Pancreas (tissue), 10 donors: ENCODE measurements around the gene ZMYM4. TPM values are rescaled to one million over a fixed set of nuclear protein-coding genes. Genes with fewer than 3 reads are reported as not detected.

Source experiments
- ATAC-seq, 4 donors: fragments of 200-7000 bp; cut with Tn5 transposase; one replicate each; pipeline versions ENCODE4 v1.8.0 to v1.9.1; 2020; ENCODE audit warnings: mild to moderate bottlenecking in 4 of 4, moderate library complexity in 4 of 4
- DNase-seq, 6 donors: peaks; one replicate each; pipeline ENCODE4 v3.0.0-alpha.2; 2020
- FAIRE-seq: peaks from 2 replicates; lab custom pipeline; 2012; peaks lifted over from hg19 to GRCh38; lab: Jason Lieb, UNC
- H3K27ac ChIP-seq, 4 donors: fragments of 200-600 bp; sonication (generic); 1 replicate in 3 of 4; 2 replicates in 1 of 4; pipeline versions ENCODE4 v1.5.0 to v1.8.0; 2020
- H3K27me3 ChIP-seq, 4 donors: fragments of 200-600 bp; one replicate each; pipeline ENCODE4 v1.8.0; 2021
- H3K36me3 ChIP-seq, 3 donors: fragments of 200-600 bp; sonication (generic) in 1 of 3; one replicate each; pipeline versions ENCODE4 v1.5.0 to v1.8.0; 2020 to 2021
- H3K4me1 ChIP-seq, 3 donors: fragments of 200-600 bp; one replicate each; pipeline ENCODE4 v1.8.0; 2021
- H3K4me3 ChIP-seq, 4 donors: fragments of 200-600 bp; sonication (generic) in 2 of 4; one replicate each; pipeline versions ENCODE4 v1.5.0 to v1.8.0; 2020 to 2021
- H3K9me3 ChIP-seq, 4 donors: fragments of 200-600 bp; one replicate each; pipeline ENCODE4 v1.8.0; 2021
- CTCF ChIP-seq, 4 donors: fragments of 200-600 bp; sonication (generic) in 3 of 4; IDR thresholded peaks; one replicate each; pipeline versions ENCODE4 v1.5.0 to v1.8.0; 2021; ENCODE audit warnings: antibody characterized with exemption in 4 of 4
- WGBS, 2 donors: extraction: QIAGEN DNeasy Blood & Tissue Kit; methylation state at CpG; one replicate each; pipeline ENCODE4 v1.1.7; 2013; 5-methylcytosine and 5-hydroxymethylcytosine counted together
- intact Hi-C, 3 donors: fragments of 100-400 bp; cut with DNase I; formaldehyde crosslinking; loops; one replicate each; pipeline versions ENCODE4 v1.11.1 to v1.14.2; 2022
- polyA plus RNA-seq, 2 donors: library from polyadenylated mRNA; stranded (reverse); fragments of 200-250 nt; gene quantifications; one replicate each; pipeline ENCODE4 v1.2.3, GENCODE V29; 2013
- total RNA-seq, 6 donors: library from RNA; stranded (reverse); fragmentation: NEBNext Ultra II Directional in 4 of 6; extraction: Animal tissue kit (Norgen Biotek cat#: 25700) in 4 of 6; gene quantifications; one replicate each; pipeline versions ENCODE4 v1.2.1 to v1.2.4, GENCODE V29; 2021 to 2023
- donor health status: healthy with polysubstance abuse.
- donor health status: DM: no; HTN: no; CAD: no; lungs with moderate emphysema.
- donor health status: DM: no; HTN: no; CAD: no.
- donor health status: control.
- donor health status: control.
- donor health status: Bipolar disorder and iron deficiency.
- donor health status: DM: yes; HTN: yes; CAD: no.
- donor health status: DM: no; HTN: no; CAD: no.
- donor health status: DM: no; HTN: no; CAD: no.
- donor health status: DM: yes; HTN: yes; CAD: no.

The ZMYM4 gene
- 10 to 100 TPM; 17.2 to 31.1 (median 21.5) TPM for total RNA-seq
- 10 to 100 TPM; 10.5 to 12.7 TPM for polyA plus RNA-seq

- peak; percentile 9 for FAIRE-seq
Measured at GRCh38 chr1:35268282-35269200, at the start of gene ZMYM4. Gene ZMYM4 (plus strand): TSS chr1:35268709. CDS start chr1:35269047, 338 bp downstream.

GRCh38 chr1:35220976-35221375 lies 47.5 kb upstream of the ZMYM4 start:
- H3K4me3 ChIP-seq, result no peak overlapping the region
- peak in 1 of 4 donors; percentile 27 for TF ChIP-seq CTCF (IDR thresholded peaks at IDR 0.05)
- no peak for FAIRE-seq
- WGBS, 2 donors, result 48 to 52% methylated on average over 2 of the region's 2 CpGs
- no peaks in the 10 kb centered on the region for H3K4me1 ChIP-seq
- ATAC-seq, result no peak
- H3K36me3 ChIP-seq, result no peaks in the 10 kb centered on the region
- H3K27ac ChIP-seq, result no peak overlapping the region
- intact Hi-C loops, result no loop called here
- no peaks in the 10 kb centered on the region for H3K27me3 ChIP-seq
- H3K9me3 ChIP-seq, result no peaks in the 10 kb centered on the region
- no peak for DNase-seq

More at GRCh38 chr1:35268282-35269200, at the start of gene ZMYM4:
- Histone ChIP-seq H3K4me3 (peak within 1 kb of the TSS; percentile 76 to 93 (median 90)), H3K27me3 (no peaks in the 10 kb centered on the region), H3K9me3 (no peaks in the 10 kb centered on the region), H3K36me3 (no peaks in the 10 kb centered on the region), H3K27ac (peak within 1 kb of the TSS; percentile 67 to 86 (median 80)), H3K4me1 (peaks cover 0 to 13% (median 8%) of the 10 kb centered on the region in 3 donors)
- TF ChIP-seq CTCF (IDR thresholded peaks at IDR 0.05), result no peak
- 2 to 3% methylated on average over 46 to 65 of the region's 65 CpGs for WGBS, 2 donors
- DNase-seq (peak; percentile 88 to 98 (median 94)), ATAC-seq (peak; percentile 90 to 98 (median 96))
- intact Hi-C loops, result no loop called here

- peak in 3 of 4 donors; percentile 9 to 56 (median 55) for ATAC-seq
- 68 to 69% methylated on average over 6 of the region's 6 CpGs for WGBS, 2 donors
- Histone ChIP-seq H3K27me3 (no peaks in the 10 kb centered on the region), H3K36me3 (no peaks in the 10 kb centered on the region), H3K4me1 (no peaks in the 10 kb centered on the region), H3K4me3 (no peak overlapping the region), H3K27ac (no peak overlapping the region), H3K9me3 (no peaks in the 10 kb centered on the region)
- DNase-seq, result no peak
- intact Hi-C loops, result no loop called here
- no peak for TF ChIP-seq CTCF (IDR thresholded peaks at IDR 0.05)
- no peak for FAIRE-seq
Measured at GRCh38 chr1:35222322-35223083, 46.0 kb upstream of the ZMYM4 start.

- WGBS, 2 donors, result 77 to 88% methylated on average over 4 of the region's 4 CpGs
- DNase-seq, result no peak
- no peak for TF ChIP-seq CTCF (IDR thresholded peaks at IDR 0.05)
- H3K36me3 ChIP-seq, result no peaks in the 10 kb centered on the region
- H3K4me1 ChIP-seq, result no peaks in the 10 kb centered on the region
- FAIRE-seq, result no peak
- H3K27me3 ChIP-seq, result no peaks in the 10 kb centered on the region
- no peak overlapping the region for H3K27ac ChIP-seq
- H3K9me3 ChIP-seq, result no peaks in the 10 kb centered on the region
- ATAC-seq, result no peak
- H3K4me3 ChIP-seq, result no peak overlapping the region
- intact Hi-C loops, result no loop called here
Measured at GRCh38 chr1:35223084-35223630, 45.4 kb upstream of the ZMYM4 start.
